Measurements from ENCODE around the gene FOLR1. TPM values are rescaled to one million over a fixed set of nuclear protein-coding genes. Genes with fewer than 3 reads are reported as not detected.
"Not testable (repeated sequence)": the region's sequence is repeated elsewhere in the genome, so short reads cannot be mapped to it uniquely, and the experiment has no call there.

FOLR1 gene
- total and polyA plus RNA-seq, 3 experiments from 2014 or later = not detected

- H3K27ac Mint-ChIP-seq = no peak overlapping the region
- Histone ChIP-seq H3K4me3 (ENCODE audit: low read length) (no peak overlapping the region), H3K36me3 (ENCODE audit: insufficient read depth, low read length) (no peaks in the 10 kb centered on the region), H3K27me3 (ENCODE audit: insufficient read depth, low read length, poor library complexity, severe bottlenecking) (no peaks in the 10 kb centered on the region), H3K4me1 (ENCODE audit: insufficient read depth, low read length) (no peaks in the 10 kb centered on the region), H3K9me3 (ENCODE audit: low read length) (no peaks in the 10 kb centered on the region), H3K27ac (ENCODE audit: low read depth, low read length) (no peak overlapping the region)
- CTCF ChIA-PET = interaction anchor here (1.2 to 8.6 kb wide), 2 partner anchors 13 to 27 kb away, joined by 4 to 40 read pairs; no protein-coding TSS in a partner anchor
- no peak overlapping the region for H3K4me3 Mint-ChIP-seq
- DNase-seq = no peak
- H3K36me3 Mint-ChIP-seq = no peaks in the 10 kb centered on the region
- peaks cover 8 to 24% of the 10 kb centered on the region in 2 donors for H3K27me3 Mint-ChIP-seq
- H3K9me3 Mint-ChIP-seq = no peaks in the 10 kb centered on the region
- H3K4me1 Mint-ChIP-seq = no peaks in the 10 kb centered on the region
- POLR2A ChIA-PET = no interaction called here
Measured at GRCh38 chr11:72157131-72157530, 34.8 kb upstream of the FOLR1 start.

GRCh38 chr11:72160319-72160718 lies 31.6 kb upstream of the FOLR1 start:
- Mint-ChIP-seq H3K9me3 (no peaks in the 10 kb centered on the region), H3K4me3 (no peak overlapping the region), H3K4me1 (no peaks in the 10 kb centered on the region), H3K27me3 (peaks cover 10 to 34% of the 10 kb centered on the region in 2 donors), H3K36me3 (no peaks in the 10 kb centered on the region), H3K27ac (no peak overlapping the region)
- no peaks in the 10 kb centered on the region for H3K27me3 ChIP-seq (ENCODE audit: insufficient read depth, low read length, poor library complexity, severe bottlenecking)
- no peaks in the 10 kb centered on the region for H3K4me1 ChIP-seq (ENCODE audit: insufficient read depth, low read length)
- POLR2A ChIA-PET = no interaction called here
- no peak overlapping the region for H3K27ac ChIP-seq (ENCODE audit: low read depth, low read length)
- H3K4me3 ChIP-seq (ENCODE audit: low read length) = no peak overlapping the region
- no peak for DNase-seq
- no peaks in the 10 kb centered on the region for H3K36me3 ChIP-seq (ENCODE audit: insufficient read depth, low read length)
- CTCF ChIA-PET = no interaction called here
- H3K9me3 ChIP-seq (ENCODE audit: low read length) = no peaks in the 10 kb centered on the region

- ChIA-PET POLR2A (no interaction called here), CTCF (no interaction called here)
- Mint-ChIP-seq H3K27ac (no peak overlapping the region), H3K36me3 (no peaks in the 10 kb centered on the region), H3K27me3 (peaks cover 9 to 44% of the 10 kb centered on the region in 2 donors), H3K4me3 (no peak overlapping the region), H3K4me1 (no peaks in the 10 kb centered on the region), H3K9me3 (no peaks in the 10 kb centered on the region)
- H3K9me3 ChIP-seq (ENCODE audit: low read length) = no peaks in the 10 kb centered on the region
- no peak overlapping the region for H3K27ac ChIP-seq (ENCODE audit: low read depth, low read length)
- H3K4me3 ChIP-seq (ENCODE audit: low read length) = no peak overlapping the region
- H3K4me1 ChIP-seq (ENCODE audit: insufficient read depth, low read length) = no peaks in the 10 kb centered on the region
- no peak for DNase-seq
- no peaks in the 10 kb centered on the region for H3K36me3 ChIP-seq (ENCODE audit: insufficient read depth, low read length)
- no peaks in the 10 kb centered on the region for H3K27me3 ChIP-seq (ENCODE audit: insufficient read depth, low read length, poor library complexity, severe bottlenecking)
Measured at GRCh38 chr11:72162891-72163492, 28.9 kb upstream of the FOLR1 start.

GRCh38 chr11:72164187-72164586 lies 27.8 kb upstream of the FOLR1 start:
- H3K27me3 ChIP-seq (ENCODE audit: insufficient read depth, low read length, poor library complexity, severe bottlenecking); H3K4me1 Mint-ChIP-seq; H3K36me3 ChIP-seq (ENCODE audit: insufficient read depth, low read length); H3K9me3 ChIP-seq (ENCODE audit: low read length); H3K4me3 Mint-ChIP-seq; H3K4me3 ChIP-seq (ENCODE audit: low read length); H3K36me3 Mint-ChIP-seq; POLR2A ChIA-PET; DNase-seq; H3K9me3 Mint-ChIP-seq; CTCF ChIA-PET; H3K27ac ChIP-seq (ENCODE audit: low read depth, low read length); H3K27ac Mint-ChIP-seq; H3K4me1 ChIP-seq (ENCODE audit: insufficient read depth, low read length): not testable (repeated sequence)
- peaks cover 9 to 48% of the 10 kb centered on the region in 2 donors for H3K27me3 Mint-ChIP-seq

- H3K4me3 ChIP-seq (ENCODE audit: low read length); H3K9me3 ChIP-seq (ENCODE audit: low read length); H3K27me3 ChIP-seq (ENCODE audit: insufficient read depth, low read length, poor library complexity, severe bottlenecking); H3K36me3 Mint-ChIP-seq; DNase-seq; H3K36me3 ChIP-seq (ENCODE audit: insufficient read depth, low read length); H3K4me1 ChIP-seq (ENCODE audit: insufficient read depth, low read length); H3K27ac Mint-ChIP-seq; H3K9me3 Mint-ChIP-seq; H3K4me1 Mint-ChIP-seq; POLR2A ChIA-PET; H3K27ac ChIP-seq (ENCODE audit: low read depth, low read length): not testable (repeated sequence)
- H3K4me3 Mint-ChIP-seq = peak overlapping the region in 1 of 7 donors; percentile 41
- peaks cover 6 to 29% of the 10 kb centered on the region in 2 donors for H3K27me3 Mint-ChIP-seq
- CTCF ChIA-PET = interaction anchor here (0.6 kb wide), 1 partner anchor 14 kb away, joined by 3 read pairs; no protein-coding TSS in a partner anchor
Measured at GRCh38 chr11:72169046-72169555, 22.8 kb upstream of the FOLR1 start.

GRCh38 chr11:72169754-72170153 lies 22.2 kb upstream of the FOLR1 start:
- H3K4me3 ChIP-seq (ENCODE audit: low read length); H3K4me3 Mint-ChIP-seq; H3K4me1 Mint-ChIP-seq; POLR2A ChIA-PET; H3K4me1 ChIP-seq (ENCODE audit: insufficient read depth, low read length); H3K27ac ChIP-seq (ENCODE audit: low read depth, low read length); H3K27me3 ChIP-seq (ENCODE audit: insufficient read depth, low read length, poor library complexity, severe bottlenecking); CTCF ChIA-PET; H3K36me3 ChIP-seq (ENCODE audit: insufficient read depth, low read length); H3K9me3 Mint-ChIP-seq; H3K36me3 Mint-ChIP-seq; H3K9me3 ChIP-seq (ENCODE audit: low read length); DNase-seq: not testable (repeated sequence)
- Mint-ChIP-seq H3K27me3 (peaks cover 5 to 27% of the 10 kb centered on the region in 2 donors), H3K27ac (peak overlapping the region in 1 of 8 donors; percentile 44)

GRCh38 chr11:72172043-72172442 lies 19.9 kb upstream of the FOLR1 start:
- CTCF ChIA-PET; H3K27me3 ChIP-seq (ENCODE audit: insufficient read depth, low read length, poor library complexity, severe bottlenecking); DNase-seq; H3K4me1 Mint-ChIP-seq; H3K27ac Mint-ChIP-seq; H3K36me3 Mint-ChIP-seq; H3K36me3 ChIP-seq (ENCODE audit: insufficient read depth, low read length); H3K4me3 ChIP-seq (ENCODE audit: low read length); H3K27ac ChIP-seq (ENCODE audit: low read depth, low read length); H3K9me3 Mint-ChIP-seq; POLR2A ChIA-PET; H3K9me3 ChIP-seq (ENCODE audit: low read length); H3K4me3 Mint-ChIP-seq; H3K4me1 ChIP-seq (ENCODE audit: insufficient read depth, low read length): not testable (repeated sequence)
- H3K27me3 Mint-ChIP-seq = peaks cover 9 to 23% of the 10 kb centered on the region in 2 donors

GRCh38 chr11:72173291-72173690 lies 18.6 kb upstream of the FOLR1 start:
- Histone ChIP-seq H3K4me1 (ENCODE audit: insufficient read depth, low read length) (no peaks in the 10 kb centered on the region), H3K4me3 (ENCODE audit: low read length) (no peak overlapping the region), H3K27me3 (ENCODE audit: insufficient read depth, low read length, poor library complexity, severe bottlenecking) (no peaks in the 10 kb centered on the region), H3K9me3 (ENCODE audit: low read length) (no peaks in the 10 kb centered on the region), H3K36me3 (ENCODE audit: insufficient read depth, low read length) (no peaks in the 10 kb centered on the region), H3K27ac (ENCODE audit: low read depth, low read length) (no peak overlapping the region)
- DNase-seq = no peak
- Mint-ChIP-seq H3K36me3 (no peaks in the 10 kb centered on the region), H3K4me3 (no peak overlapping the region), H3K27ac (no peak overlapping the region), H3K9me3 (no peaks in the 10 kb centered on the region), H3K4me1 (peaks cover 0 to 5% (median 4%) of the 10 kb centered on the region in 3 donors), H3K27me3 (peaks cover 9 to 30% of the 10 kb centered on the region in 2 donors)
- ChIA-PET POLR2A (no interaction called here), CTCF (interaction anchor here (1.2 kb wide), 1 partner anchor 258 kb away, joined by 3 read pairs; no protein-coding TSS in a partner anchor)

Data from CD8-positive, alpha-beta memory T cell (primary cell).